ENCODE data around the gene SERPINA1.

SERPINA1 gene

DNA sequence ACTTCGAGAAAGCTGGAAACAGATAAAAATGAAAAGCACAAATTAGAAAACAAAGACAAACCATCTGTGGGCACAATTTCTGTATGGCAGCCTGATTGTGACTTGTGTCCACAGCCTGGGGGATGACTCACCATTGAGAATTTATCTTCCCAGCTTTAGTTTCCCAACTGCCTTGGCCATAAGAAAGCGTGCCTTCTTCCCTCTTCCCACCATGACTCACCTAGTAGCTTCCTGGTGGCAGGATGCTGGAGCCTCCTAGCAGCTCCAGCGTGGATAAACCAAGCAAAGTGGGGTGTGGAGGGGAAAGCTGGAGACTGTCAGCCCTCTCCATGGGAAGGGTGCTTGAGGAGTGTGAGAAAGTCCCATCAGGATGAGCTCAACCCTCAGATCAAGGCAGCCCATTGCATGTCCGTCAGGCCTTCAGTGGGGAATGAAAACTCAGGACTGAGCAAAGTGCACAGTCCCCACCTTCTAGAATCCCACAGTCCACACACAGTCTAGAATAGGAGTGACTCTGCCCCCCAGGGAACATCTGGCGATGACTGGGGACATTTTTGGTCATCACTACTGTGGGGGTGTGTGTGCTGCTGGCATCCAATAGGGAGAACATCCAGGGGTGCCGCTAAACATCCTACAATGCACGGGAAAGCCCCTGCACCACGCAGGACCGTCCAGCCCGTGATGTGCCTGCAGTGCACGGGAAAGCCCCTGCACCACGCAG is 42.9 kb downstream of the SERPINA1 start:
- DNase-seq = peak; percentile 91

DNA sequence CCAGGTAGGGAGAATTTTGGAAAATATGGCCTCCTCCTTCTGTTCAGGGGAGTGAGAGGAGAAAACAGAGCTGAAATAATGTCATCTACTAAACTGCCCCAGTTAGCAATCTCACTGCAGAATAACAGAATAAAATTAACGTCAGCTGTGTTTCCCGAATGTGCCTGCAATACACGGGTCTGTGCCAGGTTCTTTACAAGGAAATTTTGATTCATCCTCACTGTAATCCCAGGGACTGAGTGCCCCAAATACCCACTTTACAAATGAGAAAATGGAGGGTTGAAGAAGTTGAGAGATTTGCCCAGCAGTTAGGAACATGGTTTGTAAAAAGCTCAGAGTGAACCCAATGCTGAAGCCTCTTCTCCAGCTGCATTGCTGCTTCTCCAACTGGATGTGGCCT is 44.0 kb downstream of the SERPINA1 start:
- DNase-seq = no peak

DNA sequence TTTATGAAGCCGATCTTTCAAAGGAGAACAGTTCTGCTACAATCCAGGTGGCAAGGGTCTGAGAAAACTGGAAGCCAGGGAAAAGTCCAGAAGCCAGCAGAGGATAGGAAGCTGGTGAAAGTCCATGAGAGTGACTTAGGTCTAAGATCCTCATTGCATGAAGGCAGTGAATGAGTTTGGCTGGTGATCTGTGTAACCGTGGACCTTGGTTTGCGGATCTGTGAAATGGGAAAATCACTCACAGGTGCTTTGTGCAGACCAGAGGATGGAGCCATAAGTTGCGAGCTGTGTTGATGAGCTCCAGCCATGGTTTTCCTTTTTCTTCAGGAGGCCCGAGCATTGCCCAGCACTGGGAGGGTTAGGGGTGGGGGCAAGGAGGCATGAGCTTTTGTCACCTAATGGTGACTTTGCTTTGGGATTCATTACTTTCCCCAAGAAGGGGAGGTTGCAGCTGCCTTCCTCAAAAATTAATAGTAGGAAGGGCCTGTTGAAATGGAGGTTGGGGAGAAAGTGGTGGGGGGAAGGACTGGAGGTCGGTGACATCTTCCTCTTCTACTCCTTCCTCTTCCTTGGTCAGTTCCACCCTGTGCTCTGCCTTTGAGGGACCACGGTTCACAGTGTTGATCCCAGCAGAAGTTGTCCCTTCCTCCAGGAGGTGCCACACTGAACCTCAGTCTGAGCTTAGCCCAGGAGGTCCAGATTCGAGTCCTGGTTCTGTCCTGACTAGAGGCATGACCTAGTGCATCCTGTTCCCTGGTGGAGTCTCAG is 45.0 kb downstream of the SERPINA1 start:
- no peak for DNase-seq

DNA sequence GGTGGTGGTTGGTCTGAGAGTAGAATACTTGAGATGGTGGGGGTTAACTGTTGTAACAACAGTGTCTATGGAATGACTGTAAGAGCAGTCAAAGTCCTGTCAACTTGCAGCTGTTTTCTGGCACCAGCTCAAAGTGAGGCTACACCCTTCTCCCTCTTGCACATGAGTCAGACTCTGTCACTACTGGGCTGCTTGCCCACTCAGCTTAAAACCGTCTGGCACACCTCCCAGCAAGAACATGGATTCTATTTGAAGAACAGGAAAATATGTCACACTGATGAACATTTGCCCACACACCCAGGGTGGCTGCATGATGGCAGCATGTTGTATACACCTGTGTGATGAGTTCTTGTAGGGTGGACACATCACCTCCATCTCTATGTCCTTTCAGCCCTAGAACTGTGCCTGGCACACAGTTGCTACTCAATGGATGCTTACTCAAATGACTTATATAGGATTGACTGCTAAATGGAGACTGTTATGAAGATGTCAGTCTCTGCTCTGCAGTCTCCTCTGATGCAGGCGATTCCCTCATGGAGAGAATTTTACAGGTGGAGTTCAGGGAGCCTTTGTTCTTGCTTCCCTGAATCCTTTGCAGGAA is 46.0 kb downstream of the SERPINA1 start:
- peak; percentile 100 for DNase-seq

DNA sequence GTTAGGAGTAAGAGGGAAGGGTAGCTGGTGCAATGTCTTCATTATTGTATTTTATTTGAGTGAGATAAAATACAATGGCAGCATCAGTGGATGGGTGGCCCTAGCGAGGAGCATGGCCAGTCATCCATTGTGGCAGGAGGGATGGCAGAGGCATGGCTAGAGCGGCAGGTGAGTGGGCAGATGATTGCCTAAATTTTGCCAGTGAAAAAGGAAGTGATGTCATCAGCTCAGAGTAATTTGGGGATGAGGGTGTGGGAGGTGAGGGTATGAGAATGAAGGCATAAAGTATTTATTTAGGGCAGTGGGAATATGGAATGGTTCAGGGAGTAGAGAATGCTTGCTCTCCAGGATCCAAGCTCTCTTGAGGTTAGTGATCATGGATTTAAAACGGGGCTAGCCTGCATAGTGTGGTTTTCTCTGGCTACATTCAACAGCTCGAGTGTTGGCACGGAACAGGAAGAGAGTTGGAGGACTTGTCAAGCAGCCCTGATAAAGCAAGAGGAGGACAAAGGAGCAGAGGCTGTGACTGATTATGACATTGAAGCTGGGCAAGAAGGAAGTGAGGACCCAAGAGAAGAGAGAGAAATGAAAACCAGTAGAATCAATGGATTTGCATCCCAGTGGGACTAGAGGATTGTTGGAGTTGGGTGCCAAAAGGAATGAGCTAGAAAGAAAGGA is 46.6 kb downstream of the SERPINA1 start:
- no peak for DNase-seq

DNA sequence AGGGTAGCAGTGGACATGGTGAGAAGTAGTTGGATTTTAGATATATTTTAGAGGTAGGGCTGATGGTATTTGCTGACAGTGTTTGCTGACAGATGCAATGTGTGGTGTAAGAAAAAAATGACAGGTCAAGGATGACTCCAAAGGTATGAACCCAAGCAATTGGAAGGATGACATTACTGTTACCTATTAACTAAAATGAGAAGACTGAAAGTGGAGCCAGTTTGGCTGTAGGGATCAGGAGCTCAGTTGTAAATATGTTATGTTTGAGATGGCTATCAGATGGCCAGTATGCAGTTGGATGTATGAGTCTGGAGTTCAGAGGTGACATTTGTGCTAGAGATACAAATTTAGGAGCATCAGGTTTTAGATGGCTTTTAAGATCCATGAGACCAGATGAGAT is 47.9 kb downstream of the SERPINA1 start:
- no peak for DNase-seq

DNA sequence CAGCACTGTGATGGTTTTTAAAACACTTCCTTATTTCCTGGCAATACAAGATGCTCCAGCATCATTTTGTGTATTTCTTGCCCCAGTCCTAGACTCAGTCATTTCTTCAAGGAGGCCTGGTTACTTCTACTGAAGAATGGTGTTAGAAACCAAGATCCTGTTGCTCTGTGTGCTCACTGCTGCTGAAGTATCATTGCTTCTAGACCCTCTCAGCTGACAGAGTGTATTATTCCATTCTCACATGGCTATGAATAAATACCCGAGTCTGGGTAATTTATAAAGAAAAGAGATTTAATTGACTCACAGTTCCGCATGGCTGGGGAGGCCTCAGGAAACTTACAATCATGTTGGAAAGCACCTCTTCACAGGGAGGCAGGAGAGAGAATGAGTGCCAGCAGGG is 50.4 kb downstream of the SERPINA1 start:
- DNase-seq = no peak

DNA sequence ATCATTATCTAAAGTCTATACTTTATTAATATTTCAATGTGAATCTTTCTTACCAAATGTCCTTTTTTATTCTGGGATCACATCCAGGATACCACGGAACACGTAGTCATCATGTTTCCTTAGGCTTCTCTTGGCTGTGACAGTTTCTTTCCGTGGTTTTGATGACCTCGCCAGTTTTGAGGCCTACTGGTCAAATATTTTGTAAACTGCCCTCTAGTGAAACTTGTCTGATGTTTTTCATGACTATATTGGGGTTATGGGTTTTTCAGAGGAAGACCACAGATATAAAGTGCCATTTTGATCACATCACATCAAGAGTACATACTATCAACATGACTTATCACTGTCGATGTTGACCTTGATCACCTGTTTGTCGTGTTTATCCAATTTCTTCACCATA is 51.1 kb downstream of the SERPINA1 start:
- DNase-seq = peak; percentile 36

DNA sequence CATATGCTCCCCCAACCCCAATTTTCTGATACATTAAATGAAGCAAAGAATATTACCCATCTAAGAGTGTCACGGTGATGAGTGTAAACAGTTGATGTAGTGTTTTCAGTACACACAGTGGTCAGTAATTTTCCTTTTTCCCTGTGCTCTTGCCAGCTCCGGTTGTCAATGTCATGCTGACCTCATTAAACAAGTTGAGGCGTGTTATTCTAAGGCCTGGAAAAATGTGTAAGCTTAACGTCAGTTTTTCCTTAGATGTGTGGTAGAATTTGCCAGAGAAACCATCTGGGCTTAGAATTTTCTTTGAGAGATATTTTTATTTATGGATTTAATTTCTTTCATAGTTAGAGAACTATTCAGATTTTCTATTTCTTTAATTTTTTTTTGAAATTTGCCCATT is 53.5 kb downstream of the SERPINA1 start:
- no peak for DNase-seq

DNA sequence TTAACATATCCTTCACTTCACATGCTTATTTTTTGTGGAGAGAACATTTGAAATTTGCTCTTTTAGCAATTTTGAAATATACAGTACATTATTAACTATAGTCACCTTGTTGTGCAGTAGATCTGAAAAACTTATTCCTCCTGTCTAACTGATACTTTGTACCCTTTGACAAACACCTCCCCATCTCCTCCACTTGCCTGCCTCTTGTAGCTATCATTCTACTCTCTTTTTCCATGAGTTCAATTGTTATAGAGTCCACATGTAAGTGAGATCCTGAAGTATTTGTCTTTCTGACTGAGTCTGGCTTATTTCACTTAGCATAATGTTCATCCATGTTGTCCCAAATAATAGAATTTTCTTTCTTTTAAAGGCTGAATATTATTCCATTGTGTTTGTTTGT is 55.8 kb downstream of the SERPINA1 start:
- DNase-seq = no peak

DNA sequence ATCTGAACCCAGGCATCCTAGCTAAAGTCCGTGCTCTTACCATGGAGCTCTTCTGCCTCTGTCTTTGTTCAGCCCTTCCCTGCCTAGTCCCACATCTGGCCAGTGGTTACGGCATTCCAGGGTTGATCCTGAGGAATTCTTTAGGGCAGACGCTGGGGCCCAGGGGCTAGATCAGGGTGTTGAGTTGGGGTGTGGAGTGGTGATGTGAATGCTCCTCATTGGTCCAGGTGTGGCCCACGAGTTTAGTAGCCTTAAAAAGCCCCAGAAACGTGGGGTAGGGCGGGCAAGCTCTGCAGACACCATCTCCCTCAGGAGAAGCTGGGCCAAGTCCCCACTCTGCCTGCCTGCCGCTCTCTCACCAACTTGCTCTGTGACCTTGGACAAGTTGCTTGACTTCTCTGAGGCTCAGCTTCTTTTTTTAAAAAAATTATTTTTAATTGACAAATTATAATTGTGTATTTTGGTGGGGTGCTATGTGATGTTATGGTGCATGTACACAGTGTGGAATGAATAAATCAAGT is 56.3 kb downstream of the SERPINA1 start:
- DNase-seq = peak; percentile 6

DNA sequence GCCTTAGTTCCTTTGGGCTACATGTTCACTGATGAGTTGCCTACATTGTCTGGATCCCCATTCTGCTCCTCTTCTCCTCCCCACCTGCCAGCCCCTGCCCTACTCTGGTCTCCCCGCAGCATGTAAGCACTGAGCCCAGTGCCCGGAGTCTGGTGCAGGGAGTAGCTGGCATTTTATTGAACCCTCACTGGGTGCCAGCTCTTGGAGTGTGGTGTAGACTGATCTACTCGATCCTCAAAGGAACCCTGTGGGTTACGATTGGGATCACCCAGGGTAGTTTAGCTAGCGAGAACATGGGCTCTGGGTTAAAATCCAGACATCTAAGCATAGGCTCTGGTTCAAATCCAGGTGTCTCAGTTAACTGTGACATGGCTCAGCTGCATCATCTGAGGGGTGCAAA is 56.9 kb downstream of the SERPINA1 start:
- DNase-seq = no peak

DNA sequence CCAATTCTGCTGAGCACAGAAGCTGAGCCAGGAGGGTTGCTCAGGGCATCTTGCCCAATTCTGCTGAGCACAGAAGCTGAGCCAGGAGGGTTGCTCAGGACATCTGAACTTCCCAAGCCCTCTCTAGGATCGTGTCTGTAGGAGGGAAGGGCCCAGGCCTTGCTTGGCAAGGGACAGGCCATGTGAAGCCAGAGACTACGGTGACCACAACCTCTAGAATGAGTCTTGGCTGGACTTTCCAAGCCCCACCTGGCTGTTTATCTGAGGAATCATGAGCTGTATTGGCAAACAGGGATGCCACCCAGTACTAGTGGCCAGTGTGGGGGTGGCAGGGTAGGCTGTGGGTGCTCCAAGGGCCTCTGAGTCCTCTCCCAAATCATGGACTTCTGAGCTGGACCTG is 57.5 kb downstream of the SERPINA1 start:
- no peak for DNase-seq

DNA sequence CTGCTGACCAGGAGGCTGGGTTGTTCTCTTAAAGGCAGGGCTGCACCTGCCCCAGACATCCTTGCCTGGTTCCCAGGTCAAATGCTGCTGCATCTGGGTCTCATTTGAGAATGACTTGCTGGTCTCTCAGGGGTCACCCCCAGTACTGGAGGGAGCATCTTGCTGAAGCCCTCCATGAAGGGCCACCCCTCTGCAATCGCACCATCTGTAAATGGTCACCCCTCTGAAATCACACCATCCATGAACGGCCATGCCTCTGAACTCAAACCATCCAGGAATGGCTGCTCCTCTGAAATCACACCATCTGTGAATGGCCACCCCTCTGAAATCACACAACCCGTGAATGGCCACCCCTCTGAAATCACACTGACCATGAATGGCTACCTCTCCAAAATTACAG is 58.0 kb downstream of the SERPINA1 start:
- DNase-seq = no peak

DNA sequence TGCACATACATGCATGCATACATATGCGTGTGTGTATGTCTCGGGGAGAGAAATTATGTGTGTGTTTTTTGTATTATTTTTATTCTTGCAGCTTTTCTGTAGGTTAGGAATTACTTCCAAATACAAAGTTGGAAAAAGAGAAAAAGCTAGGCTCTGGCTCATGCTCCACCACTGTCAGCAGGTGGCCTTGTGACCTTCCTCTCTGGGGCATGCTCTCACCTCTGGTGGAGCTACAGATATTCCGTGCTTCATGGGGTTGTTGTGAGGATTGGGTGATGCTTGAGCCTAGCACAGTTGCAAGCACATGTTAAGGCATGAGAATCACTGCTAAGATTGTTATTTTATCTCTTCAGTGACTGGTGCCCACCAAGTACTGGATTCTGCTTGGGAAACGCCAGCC is 58.5 kb downstream of the SERPINA1 start:
- DNase-seq = no peak

DNA sequence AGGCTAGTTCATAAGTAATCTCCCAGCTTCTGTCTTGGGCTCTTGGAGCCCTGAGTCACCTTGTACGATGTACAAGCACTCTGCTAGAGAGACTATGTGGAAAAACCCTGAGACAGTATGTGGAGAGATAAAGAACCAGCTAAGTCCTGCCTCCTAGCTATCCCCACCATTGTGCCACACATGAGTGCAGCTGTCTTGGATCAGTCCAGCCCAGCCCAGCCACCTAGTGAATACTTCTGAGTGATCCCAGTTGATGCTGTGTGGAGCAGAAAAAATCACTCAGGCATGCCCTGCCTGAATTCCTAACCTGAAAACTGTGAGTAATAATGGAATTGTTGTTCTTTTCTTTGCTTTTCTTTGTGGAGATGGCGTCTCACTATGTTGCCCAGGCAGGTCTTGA is 60.2 kb downstream of the SERPINA1 start:
- no peak for DNase-seq

Data from fibroblast of skin of abdomen (primary cell).